Measurements from ENCODE around the gene KLK13. TPM values are rescaled to one million over a fixed set of nuclear protein-coding genes. Genes with fewer than 3 reads are reported as not detected.

Gene KLK13
- total and polyA plus RNA-seq, 2 experiments from 2014 or later = 0.45 TPM; not detected in 1

- TF ChIP-seq CTCF (IDR thresholded peaks at IDR 0.05; ENCODE audit: low read depth, low read length) = no peak
- H3K4me3 ChIP-seq = no peak overlapping the region
- no peak for DNase-seq (ENCODE audit: low read depth in 1 of 2, low spot score in 1 of 2)
- H3K27ac ChIP-seq = no peak overlapping the region
- no peaks in the 10 kb centered on the region for H3K36me3 ChIP-seq
- H3K4me1 ChIP-seq (ENCODE audit: low read depth) = no peaks in the 10 kb centered on the region
- H3K27me3 ChIP-seq = peaks cover 71% of the 10 kb centered on the region
- no peaks in the 10 kb centered on the region for H3K9me3 ChIP-seq (ENCODE audit: low read depth)
These were observed 50.6 kb downstream of the KLK13 start for GRCh38 chr19:51014242-51014641.

GRCh38 chr19:51012661-51013190 is 52.2 kb downstream of the KLK13 start:
- Histone ChIP-seq H3K4me1 (ENCODE audit: low read depth) (no peaks in the 10 kb centered on the region), H3K27me3 (peaks cover 67% of the 10 kb centered on the region), H3K4me3 (no peak overlapping the region), H3K36me3 (no peaks in the 10 kb centered on the region), H3K27ac (no peak overlapping the region), H3K9me3 (ENCODE audit: low read depth) (no peaks in the 10 kb centered on the region)
- no peak for TF ChIP-seq CTCF (IDR thresholded peaks at IDR 0.05; ENCODE audit: low read depth, low read length)
- no peak for DNase-seq (ENCODE audit: low read depth in 1 of 2, low spot score in 1 of 2)

GRCh38 chr19:51010066-51010795 is 54.7 kb downstream of the KLK13 start:
- no peak overlapping the region for H3K27ac ChIP-seq
- H3K9me3 ChIP-seq (ENCODE audit: low read depth) = no peaks in the 10 kb centered on the region
- no peak for TF ChIP-seq CTCF (IDR thresholded peaks at IDR 0.05; ENCODE audit: low read depth, low read length)
- no peak overlapping the region for H3K4me3 ChIP-seq
- DNase-seq (ENCODE audit: low read depth in 1 of 2, low spot score in 1 of 2) = no peak
- no peaks in the 10 kb centered on the region for H3K36me3 ChIP-seq
- no peaks in the 10 kb centered on the region for H3K4me1 ChIP-seq (ENCODE audit: low read depth)
- peaks cover 60% of the 10 kb centered on the region for H3K27me3 ChIP-seq

- no peak for TF ChIP-seq CTCF (IDR thresholded peaks at IDR 0.05; ENCODE audit: low read depth, low read length)
- DNase-seq (ENCODE audit: low read depth in 1 of 2, low spot score in 1 of 2) = no peak
- Histone ChIP-seq H3K9me3 (ENCODE audit: low read depth) (no peaks in the 10 kb centered on the region), H3K4me1 (ENCODE audit: low read depth) (no peaks in the 10 kb centered on the region), H3K36me3 (no peaks in the 10 kb centered on the region), H3K27ac (no peak overlapping the region), H3K4me3 (no peak overlapping the region), H3K27me3 (peaks cover 51% of the 10 kb centered on the region)
These were observed 55.6 kb downstream of the KLK13 start for GRCh38 chr19:51009061-51009891.

- no peaks in the 10 kb centered on the region for H3K4me1 ChIP-seq (ENCODE audit: low read depth)
- TF ChIP-seq CTCF (IDR thresholded peaks at IDR 0.05; ENCODE audit: low read depth, low read length) = no peak
- peaks cover 45% of the 10 kb centered on the region for H3K27me3 ChIP-seq
- no peaks in the 10 kb centered on the region for H3K36me3 ChIP-seq
- DNase-seq (ENCODE audit: low read depth in 1 of 2, low spot score in 1 of 2) = no peak
- no peak overlapping the region for H3K4me3 ChIP-seq
- no peaks in the 10 kb centered on the region for H3K9me3 ChIP-seq (ENCODE audit: low read depth)
- no peak overlapping the region for H3K27ac ChIP-seq
These were observed 57.4 kb downstream of the KLK13 start for GRCh38 chr19:51007488-51007887.

All from cardiac muscle cell (in vitro differentiated cells and primary cell).